ENCODE measurements around the gene SYTL2.

SYTL2 gene

DNA sequence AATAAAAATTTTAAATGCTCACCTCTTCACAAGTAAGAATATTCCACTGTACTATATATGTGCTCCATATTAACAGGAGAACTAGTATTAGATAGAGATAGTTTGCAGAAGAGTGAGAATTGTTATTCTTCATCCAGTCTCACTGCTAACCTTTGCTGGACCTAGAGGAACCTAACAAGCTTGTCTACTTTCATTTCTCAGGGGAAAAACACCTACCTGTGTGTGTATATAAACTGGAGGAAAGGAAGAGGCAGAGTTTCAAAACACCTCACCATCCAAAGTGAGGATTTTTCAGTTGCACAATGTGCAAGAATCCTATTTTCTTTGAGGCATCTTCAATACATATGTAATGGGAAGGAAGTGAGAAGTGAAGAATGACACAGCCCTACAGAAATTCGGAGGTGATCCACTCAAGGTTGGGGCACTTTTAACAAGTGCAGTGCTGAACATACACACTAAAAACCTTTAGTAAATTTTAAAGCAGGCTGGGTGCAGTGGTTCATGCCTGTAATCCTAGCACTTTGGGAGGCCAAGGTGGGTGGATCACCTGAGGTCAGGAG is 52.4 kb downstream of the SYTL2 start:
- DNase-seq (ENCODE audit: low read depth): no peak

DNA sequence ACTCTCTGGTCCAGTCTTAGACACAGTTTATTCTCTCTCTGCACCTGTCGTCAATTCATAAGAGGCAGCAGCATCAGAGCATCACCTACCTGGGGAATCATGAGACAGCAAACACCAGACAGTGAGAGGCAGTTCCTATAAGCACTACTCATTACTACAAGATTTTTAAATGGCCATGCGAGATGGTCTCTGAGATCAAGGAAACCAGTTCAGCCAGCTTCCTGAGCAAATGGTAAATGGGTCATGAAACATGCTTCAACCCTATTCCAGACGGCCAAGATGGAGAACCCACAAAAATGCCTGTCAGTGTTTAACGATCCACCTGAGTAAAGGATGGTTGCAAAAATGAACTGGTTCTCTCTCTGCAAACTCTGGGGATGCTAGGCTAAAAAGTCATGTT is 52.9 kb downstream of the SYTL2 start:
- no peak for DNase-seq (ENCODE audit: low read depth)

DNA sequence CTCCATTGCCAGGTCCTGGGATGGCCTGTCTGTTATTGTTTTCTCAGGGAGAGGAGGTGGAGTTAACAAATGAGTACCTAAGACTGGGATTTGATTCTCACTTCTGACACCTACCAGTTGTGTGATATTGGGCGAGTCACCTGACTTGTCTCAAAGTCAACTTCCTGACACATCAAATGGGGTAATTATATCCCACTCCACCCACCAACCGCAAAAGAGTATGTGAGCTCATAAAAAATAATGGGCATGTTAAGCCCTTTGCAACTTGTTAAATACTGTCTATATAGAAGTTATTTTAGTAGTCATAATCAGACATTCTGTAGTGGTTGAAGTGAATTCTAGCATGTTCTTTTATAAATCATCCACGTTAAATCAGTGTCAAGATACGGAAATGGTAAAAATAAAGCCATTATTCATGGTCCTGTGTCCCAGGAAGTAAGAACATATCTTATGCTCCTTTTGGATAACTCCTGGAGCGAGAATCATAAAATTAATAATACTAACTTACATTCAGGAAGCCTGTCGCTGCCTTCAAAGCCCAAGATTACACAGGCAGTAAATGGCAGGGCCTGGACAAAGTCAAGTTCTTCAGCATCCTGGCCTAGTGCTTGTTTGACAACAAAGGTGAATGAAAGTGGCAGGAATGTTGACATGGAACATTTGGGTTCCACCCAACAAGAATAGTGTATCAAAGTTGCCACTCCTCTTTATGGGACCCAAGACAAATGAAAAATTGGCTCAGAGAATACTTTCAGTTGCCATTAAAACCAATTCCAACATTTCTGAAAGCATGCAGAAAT is 54.3 kb downstream of the SYTL2 start:
- DNase-seq (ENCODE audit: low read depth): no peak

GRCh38 chr11:85755701-85756100 is 55.2 kb downstream of the SYTL2 start:
- DNase-seq (ENCODE audit: low read depth): no peak

- DNase-seq (ENCODE audit: low read depth): no peak
Observed at GRCh38 chr11:85755285-85755684, 55.7 kb downstream of the SYTL2 start.

DNA sequence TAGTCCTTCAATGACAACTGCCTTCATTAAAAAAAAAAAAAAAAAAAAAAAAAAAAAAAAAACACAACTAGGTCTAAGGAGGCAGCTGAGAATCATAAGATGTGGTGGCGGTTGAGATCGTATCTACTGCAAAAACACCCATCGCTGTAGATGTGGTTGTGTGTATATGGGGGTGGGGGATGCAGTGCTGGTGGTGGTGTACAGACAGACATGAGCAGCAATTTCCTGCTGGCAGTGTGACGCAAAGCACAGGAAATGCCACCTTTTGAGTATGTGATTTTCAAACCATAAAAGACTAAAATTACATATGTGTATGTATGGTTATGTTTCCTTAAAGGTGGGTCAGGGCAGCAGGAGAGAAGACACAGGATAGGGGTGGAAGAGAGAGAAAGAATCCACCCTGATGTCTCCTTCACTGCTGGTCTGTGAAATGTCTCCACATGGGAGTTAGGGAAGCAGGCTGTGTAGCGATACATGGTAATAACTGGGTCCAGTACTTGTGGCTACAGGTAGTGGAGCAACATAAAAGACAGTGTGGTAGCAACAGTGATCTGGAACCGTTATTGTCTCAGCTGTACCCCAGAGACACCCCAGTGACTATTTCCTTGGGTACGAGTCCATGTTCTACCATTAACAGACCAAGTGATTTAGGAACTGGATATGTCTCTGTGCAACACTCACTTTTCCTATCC is 57.9 kb downstream of the SYTL2 start:
- peak; percentile 74 for DNase-seq (ENCODE audit: low read depth)

GRCh38 chr11:85752201-85752889 is 58.6 kb downstream of the SYTL2 start:
- DNase-seq (ENCODE audit: low read depth): no peak

DNA sequence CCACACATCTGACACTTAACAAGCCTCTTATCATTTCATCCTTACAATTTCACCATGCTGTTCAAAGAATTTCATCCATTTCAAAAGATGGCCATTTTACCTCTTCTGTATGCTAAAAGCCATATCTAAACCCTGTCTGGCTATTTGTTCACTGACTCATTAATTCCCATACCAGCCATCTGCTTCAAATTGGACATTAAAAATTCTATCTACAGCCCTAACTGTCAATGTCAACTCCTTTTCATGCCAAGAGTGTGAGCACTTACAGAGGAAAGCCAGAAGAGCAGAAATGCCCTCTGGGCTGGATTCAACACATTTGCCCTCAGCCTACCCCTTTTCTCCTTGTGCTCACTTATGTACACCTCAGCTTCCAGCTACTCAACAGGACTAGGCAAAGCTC is 59.2 kb downstream of the SYTL2 start:
- no peak for DNase-seq (ENCODE audit: low read depth)

DNA sequence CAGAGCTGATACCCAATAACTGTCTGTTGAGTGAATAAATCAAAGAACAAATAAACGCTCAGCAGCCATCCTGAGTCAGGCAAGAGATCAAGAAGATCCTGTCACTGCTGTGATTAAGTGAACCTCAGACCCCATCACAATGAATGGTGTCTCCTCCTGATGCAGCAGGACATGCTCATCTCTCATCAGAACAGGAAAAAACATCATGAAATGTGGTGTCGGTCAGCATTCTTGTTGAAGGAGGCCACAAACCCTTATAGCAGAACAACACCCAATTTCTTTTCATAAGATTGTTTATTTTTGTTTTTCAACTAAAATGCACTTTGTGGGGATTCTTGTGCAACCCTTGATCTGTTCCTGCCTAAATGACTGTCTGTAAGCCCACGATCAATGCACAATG is 60.3 kb downstream of the SYTL2 start:
- no peak for DNase-seq (ENCODE audit: low read depth)

DNA sequence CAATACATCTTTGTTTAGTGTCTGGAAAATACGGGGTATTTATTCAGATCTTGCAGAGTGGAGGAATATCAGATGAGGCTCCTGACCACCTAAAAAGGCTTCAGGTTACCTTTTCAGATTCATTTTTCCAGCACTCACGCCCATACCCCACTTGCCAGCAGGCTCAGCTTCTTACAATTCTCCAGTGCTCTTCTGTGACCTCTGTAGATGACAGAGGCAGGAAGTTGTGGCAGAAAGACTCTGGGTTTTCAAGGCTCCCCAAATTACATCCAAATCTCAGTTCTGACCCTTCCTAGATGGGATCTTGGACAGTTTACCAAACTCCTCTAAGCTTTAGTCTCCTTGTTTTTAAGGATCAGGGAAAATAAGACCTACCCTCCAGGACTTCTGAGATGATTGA is 61.1 kb downstream of the SYTL2 start:
- no peak for DNase-seq (ENCODE audit: low read depth)

DNA sequence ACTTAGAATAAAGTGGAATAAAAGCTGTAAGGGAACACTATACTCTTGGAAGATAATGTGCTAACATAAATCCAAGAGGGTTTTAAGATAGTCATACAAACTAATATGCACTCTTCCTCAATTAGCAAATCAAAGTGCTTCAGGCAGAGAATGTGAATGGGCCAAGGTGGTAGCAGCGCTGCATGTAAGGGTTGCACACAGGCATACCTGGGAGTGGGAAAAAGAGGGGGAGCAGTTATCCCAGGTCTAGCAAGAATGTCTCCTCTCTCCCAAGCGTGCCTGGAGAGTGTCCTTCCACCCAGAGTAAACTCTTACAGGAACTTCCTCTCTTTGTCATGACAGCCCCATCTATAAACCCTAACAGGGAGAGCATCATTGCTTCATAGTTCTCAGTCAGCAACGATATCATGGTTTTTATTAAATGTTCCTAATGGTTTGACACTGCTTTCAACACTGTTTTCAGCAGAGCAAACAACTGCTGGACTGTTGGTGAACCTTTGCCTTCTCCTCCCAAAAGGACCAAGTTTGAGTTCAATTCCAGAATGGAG is 61.6 kb downstream of the SYTL2 start:
- no peak for DNase-seq (ENCODE audit: low read depth)

- no peak for DNase-seq (ENCODE audit: low read depth)
Observed at GRCh38 chr11:85748455-85748891, 62.5 kb downstream of the SYTL2 start.

DNA sequence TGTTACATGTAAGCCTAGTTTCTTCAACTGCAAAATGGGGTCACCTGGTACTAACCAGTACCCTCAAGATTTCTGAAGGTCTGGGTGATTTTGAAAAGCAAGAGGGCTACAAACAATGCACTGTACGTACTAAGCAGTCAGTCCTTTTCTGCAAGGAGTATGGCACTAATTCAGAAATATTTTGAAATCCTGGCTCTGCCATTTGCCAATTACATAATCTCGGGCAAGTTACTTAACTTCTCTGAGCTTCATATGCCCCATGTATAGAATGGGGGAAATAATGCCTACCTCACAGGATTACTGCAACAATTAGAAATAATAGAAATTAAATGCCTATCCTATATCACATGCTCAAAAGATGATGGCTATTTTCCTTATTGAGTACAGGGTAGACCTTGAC is 64.3 kb downstream of the SYTL2 start:
- no peak for DNase-seq (ENCODE audit: low read depth)

- DNase-seq (ENCODE audit: low read depth): no peak
Observed at GRCh38 chr11:85745626-85746025, 65.3 kb downstream of the SYTL2 start.

GRCh38 chr11:85742873-85743275 is 68.1 kb downstream of the SYTL2 start:
- DNase-seq (ENCODE audit: low read depth): no peak

- DNase-seq (ENCODE audit: low read depth): no peak
Observed at GRCh38 chr11:85742348-85742747, 68.6 kb downstream of the SYTL2 start.

DNA sequence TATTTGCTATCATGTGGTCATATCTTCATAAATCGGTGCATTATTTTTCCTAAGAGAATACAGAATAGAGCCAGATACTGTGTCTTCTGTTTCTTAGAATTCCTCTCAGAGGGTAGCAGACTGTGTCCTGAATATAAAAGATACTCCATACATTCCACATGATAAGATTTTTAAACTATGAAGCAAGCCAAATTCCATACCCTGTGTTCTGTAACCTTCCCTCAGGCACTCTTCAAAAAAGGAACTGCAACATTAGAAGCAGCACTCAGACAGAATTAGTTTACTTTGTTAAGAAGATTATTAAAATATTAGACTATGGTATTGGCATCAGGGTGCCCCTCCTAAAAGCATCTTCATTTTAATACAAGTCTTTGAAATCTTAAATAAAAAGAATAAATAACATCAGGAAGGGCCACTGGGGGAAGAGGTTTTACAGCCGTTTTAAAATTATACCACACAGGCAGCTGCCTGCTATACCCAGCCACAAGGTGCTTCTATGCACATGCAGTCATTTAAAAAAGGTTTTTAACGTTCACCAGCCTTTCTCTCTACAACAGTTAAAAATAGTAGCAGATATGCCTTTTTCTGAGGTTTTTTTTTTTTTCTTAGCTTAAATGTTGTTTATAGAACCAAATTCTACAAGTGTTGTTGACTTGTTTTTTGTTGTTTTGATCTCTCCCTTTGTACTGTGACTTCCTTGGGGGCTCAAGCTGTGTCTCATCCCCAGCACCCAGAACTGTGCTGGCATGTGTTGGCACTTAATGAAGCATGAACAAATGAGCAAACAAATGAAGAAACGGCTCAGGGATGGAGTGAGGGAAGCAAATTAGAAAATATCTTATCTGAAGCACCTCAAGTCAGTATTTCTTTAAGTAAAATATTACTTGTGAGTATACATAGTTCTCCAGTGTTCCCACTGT is 70.2 kb downstream of the SYTL2 start:
- DNase-seq (ENCODE audit: low read depth): no peak

GRCh38 chr11:85737738-85738137 is 73.2 kb downstream of the SYTL2 start:
- DNase-seq (ENCODE audit: low read depth): no peak

DNA sequence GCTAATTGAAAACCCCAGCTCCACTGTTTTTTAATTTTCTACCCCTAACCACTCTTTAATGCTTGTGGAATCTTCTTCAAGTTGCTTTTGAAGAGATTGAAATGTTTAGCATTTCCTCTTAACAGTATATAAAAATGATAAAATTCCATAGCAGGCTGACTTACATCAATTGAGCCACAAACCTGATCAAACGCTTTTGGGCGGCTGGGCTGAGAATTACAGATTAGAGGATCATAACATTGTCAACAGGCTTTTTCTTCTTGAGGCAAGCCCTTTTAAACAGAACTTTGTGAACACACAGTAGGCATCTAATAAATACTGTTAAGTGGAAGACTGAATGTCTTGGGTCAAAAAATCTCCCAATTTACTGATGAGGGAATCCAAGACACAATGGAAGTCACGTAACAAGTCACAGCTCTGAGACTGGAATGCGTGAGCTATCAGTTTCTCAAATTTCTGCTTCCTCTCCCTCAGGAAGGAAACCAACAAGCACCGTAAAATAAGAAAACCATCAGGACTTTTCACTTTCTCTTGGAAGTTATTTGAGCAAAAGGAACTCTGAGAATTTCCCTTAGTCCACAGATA is 75.0 kb downstream of the SYTL2 start:
- no peak for DNase-seq (ENCODE audit: low read depth)

GRCh38 chr11:85732965-85733364 is 78.0 kb downstream of the SYTL2 start:
- no peak for DNase-seq (ENCODE audit: low read depth)

DNA sequence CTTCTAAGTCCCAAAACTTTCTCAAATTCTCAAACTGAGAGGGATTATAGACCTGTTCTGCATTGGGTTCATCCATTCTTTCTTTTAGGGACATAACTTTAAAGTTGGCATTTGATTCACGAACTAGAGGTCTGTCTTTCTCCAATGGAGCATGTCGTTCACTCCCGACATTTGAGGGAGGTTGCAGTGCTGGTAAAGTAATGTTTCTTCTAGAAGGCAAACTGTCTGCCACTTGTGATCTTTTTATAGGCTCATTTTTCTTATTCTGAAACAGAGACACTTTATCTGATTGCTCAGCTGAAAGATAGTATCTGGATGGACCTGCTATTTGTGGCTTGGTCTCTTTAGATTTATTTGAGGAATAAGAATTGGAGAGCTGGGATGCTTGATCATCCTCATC is 84.6 kb downstream of the SYTL2 start:
- DNase-seq (ENCODE audit: low read depth): no peak

Measured in stimulated activated CD8-positive, alpha-beta memory T cell treated with anti-CD3 and anti-CD28 coated beads, Interleukin-4, amount 100 ng/mL, for 24 hours (primary cell).